H9 (cell line): ENCODE data around the gene ZNF3. TPM values are rescaled to one million over a fixed set of nuclear protein-coding genes. Genes with fewer than 3 reads are reported as not detected.

Experiments
- DNase-seq: peaks from one replicate; pipeline ENCODE4 v3.0.0-alpha.2; 2017
- H2AFZ ChIP-seq: one replicate; pipeline ENCODE4 v1.6.1; 2013; ENCODE audit warnings: mild to moderate bottlenecking, low read length, control low read depth, moderate library complexity
- H2AK5ac ChIP-seq: 2 replicates; pipeline ENCODE4 v1.6.1; 2013; ENCODE audit warnings: low read length, control low read depth, mixed read lengths; ENCODE audit not compliant: insufficient read length
- H2BK120ac ChIP-seq: one replicate; pipeline ENCODE4 v1.6.1; 2013; ENCODE audit warnings: low read depth, mild to moderate bottlenecking, low read length, control low read depth, inconsistent platforms; ENCODE audit not compliant: poor library complexity, severe bottlenecking
- H2BK12ac ChIP-seq: 2 replicates; pipeline ENCODE4 v1.6.1; 2013; ENCODE audit warnings: low read length, control low read depth, mixed read lengths, low read depth; ENCODE audit not compliant: insufficient read length
- H2BK15ac ChIP-seq: 2 replicates; pipeline ENCODE4 v1.6.1; 2013; ENCODE audit warnings: low read depth, low read length, control low read depth
- H2BK20ac ChIP-seq: one replicate; pipeline ENCODE4 v1.6.1; 2013; ENCODE audit warnings: low read depth, mild to moderate bottlenecking, low read length, control low read depth, inconsistent platforms; ENCODE audit not compliant: poor library complexity, severe bottlenecking
- H2BK5ac ChIP-seq: 2 replicates; pipeline ENCODE4 v1.6.1; 2013; ENCODE audit warnings: low read length, control low read depth, mixed read lengths; ENCODE audit not compliant: insufficient read length
- H3K14ac ChIP-seq: 2 replicates; pipeline ENCODE4 v1.6.1; 2013; ENCODE audit warnings: low read length, control low read depth; ENCODE audit not compliant: insufficient read depth
- H3K18ac ChIP-seq: 2 replicates; pipeline ENCODE4 v1.6.1; 2013; ENCODE audit warnings: low read depth, mild to moderate bottlenecking, mixed read lengths, low read length, control low read depth; ENCODE audit not compliant: insufficient read length
- H3K23ac ChIP-seq: 2 replicates; pipeline ENCODE4 v1.6.1; 2013; ENCODE audit warnings: low read length, control low read depth, mixed read lengths, low read depth; ENCODE audit not compliant: insufficient read length
- H3K23me2 ChIP-seq: 2 replicates; pipeline ENCODE4 v1.6.1; 2013; ENCODE audit warnings: low read depth, mild to moderate bottlenecking, mixed read lengths, low read length, control low read depth; ENCODE audit not compliant: insufficient read length, poor library complexity, severe bottlenecking
- H3K27ac ChIP-seq: 2 replicates; pipeline ENCODE4 v1.5.1; 2013; ENCODE audit warnings: low read length, control low read depth, mixed read lengths, low read depth; ENCODE audit not compliant: insufficient read length
- H3K27me3 ChIP-seq: 2 replicates; pipeline ENCODE4 v1.6.1; 2013; ENCODE audit warnings: low read length, control low read depth, inconsistent platforms; ENCODE audit not compliant: insufficient read depth
- H3K4ac ChIP-seq: 2 replicates; pipeline ENCODE4 v1.6.1; 2013; ENCODE audit warnings: low read depth, mild to moderate bottlenecking, control low read depth, inconsistent platforms, low read length, moderate library complexity
- H3K4me1 ChIP-seq: 2 replicates; pipeline ENCODE4 v1.6.1; 2013; ENCODE audit warnings: low read length, control low read depth, inconsistent platforms; ENCODE audit not compliant: insufficient read depth
- H3K4me2 ChIP-seq: 2 replicates; pipeline ENCODE4 v1.6.1; 2013; ENCODE audit warnings: low read length, control low read depth, mixed read lengths; ENCODE audit not compliant: insufficient read length, insufficient read depth
- H3K56ac ChIP-seq: 2 replicates; pipeline ENCODE4 v1.6.1; 2013; ENCODE audit warnings: low read depth, mild to moderate bottlenecking, mixed read lengths, low read length, control low read depth; ENCODE audit not compliant: insufficient read length
- H3K79me1 ChIP-seq: 2 replicates; pipeline ENCODE4 v1.6.1; 2013; ENCODE audit warnings: low read depth, mild to moderate bottlenecking, moderate library complexity, low read length, control low read depth, inconsistent platforms; ENCODE audit not compliant: insufficient read depth, poor library complexity, severe bottlenecking
- H3K79me2 ChIP-seq: 2 replicates; pipeline ENCODE4 v1.6.1; 2013; ENCODE audit warnings: low read length, control low read depth, inconsistent platforms; ENCODE audit not compliant: insufficient read depth
- H3K9ac ChIP-seq: 2 replicates; pipeline ENCODE4 v1.6.1; 2013; ENCODE audit warnings: low read length, control low read depth, mixed read lengths; ENCODE audit not compliant: insufficient read length; ENCODE audit errors: extremely low read depth
- H3K9me3 ChIP-seq: one replicate; pipeline ENCODE4 v1.6.1; 2013; ENCODE audit warnings: low read depth, low read length, inconsistent platforms; ENCODE audit not compliant: control insufficient read depth
- H3T11ph ChIP-seq: one replicate; pipeline ENCODE4 v1.6.1; 2013; ENCODE audit warnings: mild to moderate bottlenecking, low read length, control low read depth, inconsistent platforms
- H4K20me1 ChIP-seq: one replicate; pipeline ENCODE4 v1.6.1; 2013; ENCODE audit not compliant: control insufficient read depth, insufficient read length, insufficient read depth
- H4K5ac ChIP-seq: 2 replicates; pipeline ENCODE4 v1.6.1; 2013; ENCODE audit warnings: low read depth, mild to moderate bottlenecking, mixed read lengths, low read length, control low read depth; ENCODE audit not compliant: insufficient read length
- H4K8ac ChIP-seq: replicated peaks from 2 replicates; pipeline ENCODE4 v1.6.1; 2013; ENCODE audit warnings: low read length, control low read depth, mixed read lengths, low read depth; ENCODE audit not compliant: insufficient read length
- H4K91ac ChIP-seq: 2 replicates; pipeline ENCODE4 v1.6.1; 2013; ENCODE audit warnings: low read depth, mild to moderate bottlenecking, moderate library complexity, mixed read lengths, low read length, control low read depth; ENCODE audit not compliant: insufficient read length
- H3K27ac Mint-ChIP-seq, 3 experiments: 2 replicates in 2 of 3; 3 replicates in 1 of 3; pipeline ENCODE4 v1.8.0; 2020 to 2021; ENCODE audit warnings: mixed read lengths in 3 of 3, mild to moderate bottlenecking in 1 of 3, moderate library complexity in 1 of 3
- H3K27me3 Mint-ChIP-seq: 2 replicates; pipeline ENCODE4 v1.8.0; 2021; ENCODE audit warnings: low read depth, mild to moderate bottlenecking, moderate library complexity, mixed read lengths
- H3K36me3 Mint-ChIP-seq, 3 experiments: 2 replicates in 2 of 3; 3 replicates in 1 of 3; pipeline ENCODE4 v1.8.0; 2020 to 2021; ENCODE audit warnings: low read depth in 3 of 3, mixed read lengths in 3 of 3; ENCODE audit not compliant: insufficient read depth in 1 of 3
- H3K4me1 Mint-ChIP-seq, 2 experiments: 2 replicates each; pipeline ENCODE4 v1.8.0; 2020; ENCODE audit warnings: mixed read lengths in 2 of 2
- H3K4me3 Mint-ChIP-seq, 2 experiments: 2 replicates in 1 of 2; 3 replicates in 1 of 2; pipeline ENCODE4 v1.8.0; 2020 to 2021; ENCODE audit warnings: mild to moderate bottlenecking in 2 of 2, mixed read lengths in 2 of 2, moderate library complexity in 1 of 2
- H3K9me3 Mint-ChIP-seq, 2 experiments: 2 replicates in 1 of 2; 3 replicates in 1 of 2; pipeline ENCODE4 v1.8.0; 2020; ENCODE audit warnings: mild to moderate bottlenecking in 2 of 2, mixed read lengths in 2 of 2, moderate library complexity in 1 of 2
- WGBS: extraction: QIAGEN DNeasy Blood & Tissue Kit; methylation state at CpG from one replicate; pipeline ENCODE4 v1.1.7; 2013; ENCODE audit warnings: missing lambda C conversion rate, low lambda C conversion rate, mixed read lengths; ENCODE audit not compliant: insufficient read length; ENCODE audit errors: extremely low coverage; 5-methylcytosine and 5-hydroxymethylcytosine counted together
- total RNA-seq: library from RNA; stranded (reverse); gene quantifications from 2 replicates; pipeline ENCODE4 v1.2.1, GENCODE V29; 2021
- TF ChIP-seq, protein P1 (sequence below): fragments of 200-600 bp; sonication (generic); conservative IDR thresholded peaks from 3 replicates; pipeline ENCODE4 v1.8.0; 2021; ENCODE audit warnings: antibody characterized with exemption, mild to moderate bottlenecking

ZNF3 gene
- total RNA-seq, 1 experiment from 2014 or later: 60.4 TPM

DNA sequence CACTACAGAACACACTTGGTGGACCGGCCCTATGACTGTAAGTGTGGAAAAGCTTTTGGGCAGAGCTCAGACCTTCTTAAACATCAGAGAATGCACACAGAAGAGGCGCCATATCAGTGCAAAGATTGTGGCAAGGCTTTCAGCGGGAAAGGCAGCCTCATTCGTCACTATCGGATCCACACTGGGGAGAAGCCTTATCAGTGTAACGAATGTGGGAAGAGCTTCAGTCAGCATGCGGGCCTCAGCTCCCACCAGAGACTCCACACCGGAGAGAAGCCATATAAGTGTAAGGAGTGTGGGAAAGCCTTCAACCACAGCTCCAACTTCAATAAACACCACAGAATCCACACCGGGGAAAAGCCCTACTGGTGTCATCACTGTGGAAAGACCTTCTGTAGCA lies 17.4 kb downstream of the ZNF3 start:
- H3K4me2 ChIP-seq: no peak overlapping the region
- no peaks in the 10 kb centered on the region for H4K20me1 ChIP-seq
- H2BK5ac ChIP-seq: no peak overlapping the region
- H3K4ac ChIP-seq: no peak overlapping the region
- no peak overlapping the region for H2BK120ac ChIP-seq
- H4K91ac ChIP-seq: no peak overlapping the region
- H3K79me2 ChIP-seq: no peaks in the 10 kb centered on the region
- Mint-ChIP-seq H3K9me3 (no peaks in the 10 kb centered on the region; a peak in 1 of 5 replicates), H3K27me3 (no peaks in the 10 kb centered on the region), H3K4me3 (no peak overlapping the region), H3K4me1 (no peaks in the 10 kb centered on the region), H3K27ac (no peak overlapping the region), H3K36me3 (peaks cover 40 to 85% (median 60%) of the 10 kb centered on the region in 3 experiments)
- no peaks in the 10 kb centered on the region for H3K23me2 ChIP-seq
- H4K5ac ChIP-seq: no peak overlapping the region
- H2BK15ac ChIP-seq: no peak overlapping the region
- H3K9ac ChIP-seq: no peak overlapping the region
- no peaks in the 10 kb centered on the region for H3K9me3 ChIP-seq
- H3K18ac ChIP-seq: no peak overlapping the region
- H3K23ac ChIP-seq: no peak overlapping the region
- H2BK20ac ChIP-seq: no peak overlapping the region
- no peaks in the 10 kb centered on the region for H3K4me1 ChIP-seq
- H3K79me1 ChIP-seq: no peaks in the 10 kb centered on the region
- H2AFZ ChIP-seq: no peak overlapping the region
- H3K27ac ChIP-seq: no peak overlapping the region
- no peak overlapping the region for H3T11ph ChIP-seq
- no peak overlapping the region for H3K14ac ChIP-seq
- no peak for DNase-seq
- no peaks in the 10 kb centered on the region for H3K27me3 ChIP-seq
- H4K8ac ChIP-seq: no peak overlapping the region
- H2BK12ac ChIP-seq: no peak overlapping the region
- H2AK5ac ChIP-seq: no peak overlapping the region
- TF ChIP-seq, protein P1, sequence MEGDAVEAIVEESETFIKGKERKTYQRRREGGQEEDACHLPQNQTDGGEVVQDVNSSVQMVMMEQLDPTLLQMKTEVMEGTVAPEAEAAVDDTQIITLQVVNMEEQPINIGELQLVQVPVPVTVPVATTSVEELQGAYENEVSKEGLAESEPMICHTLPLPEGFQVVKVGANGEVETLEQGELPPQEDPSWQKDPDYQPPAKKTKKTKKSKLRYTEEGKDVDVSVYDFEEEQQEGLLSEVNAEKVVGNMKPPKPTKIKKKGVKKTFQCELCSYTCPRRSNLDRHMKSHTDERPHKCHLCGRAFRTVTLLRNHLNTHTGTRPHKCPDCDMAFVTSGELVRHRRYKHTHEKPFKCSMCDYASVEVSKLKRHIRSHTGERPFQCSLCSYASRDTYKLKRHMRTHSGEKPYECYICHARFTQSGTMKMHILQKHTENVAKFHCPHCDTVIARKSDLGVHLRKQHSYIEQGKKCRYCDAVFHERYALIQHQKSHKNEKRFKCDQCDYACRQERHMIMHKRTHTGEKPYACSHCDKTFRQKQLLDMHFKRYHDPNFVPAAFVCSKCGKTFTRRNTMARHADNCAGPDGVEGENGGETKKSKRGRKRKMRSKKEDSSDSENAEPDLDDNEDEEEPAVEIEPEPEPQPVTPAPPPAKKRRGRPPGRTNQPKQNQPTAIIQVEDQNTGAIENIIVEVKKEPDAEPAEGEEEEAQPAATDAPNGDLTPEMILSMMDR: no peak
- H3K56ac ChIP-seq: no peak overlapping the region
- no CpG with 5 or more reads among the region's 9 CpGs for WGBS
